Measurements from ENCODE around the gene XPC. TPM values are rescaled to one million over a fixed set of nuclear protein-coding genes. Genes with fewer than 3 reads are reported as not detected.
"Not testable (repeated sequence)": the region's sequence is repeated elsewhere in the genome, so short reads cannot be mapped to it uniquely, and the experiment has no call there.

XPC gene
- total RNA-seq, 1 donor = 61.6 TPM

- DNase-seq (ENCODE audit: low read depth) = peak; percentile 13
- H3K4me3 ChIP-seq (ENCODE audit: low read depth, low read length) = no peak overlapping the region
- TF ChIP-seq CTCF (IDR thresholded peaks at IDR 0.05; ENCODE audit: insufficient read depth, low read length) = no peak
Measured at GRCh38 chr3:14110699-14111098, 67.7 kb downstream of the XPC start.

GRCh38 chr3:14109821-14110220 is 68.6 kb downstream of the XPC start:
- H3K4me3 ChIP-seq (ENCODE audit: low read depth, low read length) = not testable (repeated sequence)

GRCh38 chr3:14097616-14098391 is 80.6 kb downstream of the XPC start:
- no peak for DNase-seq (ENCODE audit: low read depth)
- no peak overlapping the region for H3K4me3 ChIP-seq (ENCODE audit: low read depth, low read length)
- no peak for TF ChIP-seq CTCF (IDR thresholded peaks at IDR 0.05; ENCODE audit: insufficient read depth, low read length)

More at GRCh38 chr3:14109821-14110220, 68.6 kb downstream of the XPC start:
- not testable (repeated sequence) for DNase-seq (ENCODE audit: low read depth)

- no peak overlapping the region for H3K4me3 ChIP-seq (ENCODE audit: low read depth, low read length)
- no peak for DNase-seq (ENCODE audit: low read depth)
- no peak for TF ChIP-seq CTCF (IDR thresholded peaks at IDR 0.05; ENCODE audit: insufficient read depth, low read length)
Measured at GRCh38 chr3:14096742-14097141, 81.7 kb downstream of the XPC start.

Other genes starting within 250 kb of the XPC start
- 3.8 and 12.7 TPM in 2 replicates for gene CHCHD4, start 53.7 kb downstream of the XPC start, total RNA-seq (ENCODE audit: low replicate concordance)
- 109 and 134 TPM in 2 replicates for gene TMEM43, start 53.5 kb downstream of the XPC start, total RNA-seq (ENCODE audit: low replicate concordance)
- 5.6 and 15.6 TPM in 2 replicates for gene LSM3, start 216 bp upstream of the XPC start, total RNA-seq (ENCODE audit: low replicate concordance)
- 5.9 and 31.4 TPM in 2 replicates for gene SLC6A6, start 224.0 kb upstream of the XPC start, total RNA-seq (ENCODE audit: low replicate concordance)

All from fibroblast of the aortic adventitia (primary cell).